ENCODE results near the gene HNRNPAB. TPM values are rescaled to one million over a fixed set of nuclear protein-coding genes. Genes with fewer than 3 reads are reported as not detected.

Gene HNRNPAB
- total RNA-seq, 1 donor from 2014 or later: 492 TPM

- H3K9me3 Mint-ChIP-seq: no peaks in the 10 kb centered on the region
- no peak overlapping the region for H3K27ac Mint-ChIP-seq
- no peak for DNase-seq
- H3K4me1 Mint-ChIP-seq: peaks cover 15% of the 10 kb centered on the region
- H3K36me3 Mint-ChIP-seq (ENCODE audit: low read depth): peaks cover 27% of the 10 kb centered on the region
- intact Hi-C loops (cut with micrococcal nuclease): no loop called here
- H3K4me3 Mint-ChIP-seq: no peak overlapping the region
- H3K27me3 Mint-ChIP-seq: peaks cover 5% of the 10 kb centered on the region
Observed at GRCh38 chr5:178202541-178202940, 1.8 kb upstream of the HNRNPAB start.

DNA sequence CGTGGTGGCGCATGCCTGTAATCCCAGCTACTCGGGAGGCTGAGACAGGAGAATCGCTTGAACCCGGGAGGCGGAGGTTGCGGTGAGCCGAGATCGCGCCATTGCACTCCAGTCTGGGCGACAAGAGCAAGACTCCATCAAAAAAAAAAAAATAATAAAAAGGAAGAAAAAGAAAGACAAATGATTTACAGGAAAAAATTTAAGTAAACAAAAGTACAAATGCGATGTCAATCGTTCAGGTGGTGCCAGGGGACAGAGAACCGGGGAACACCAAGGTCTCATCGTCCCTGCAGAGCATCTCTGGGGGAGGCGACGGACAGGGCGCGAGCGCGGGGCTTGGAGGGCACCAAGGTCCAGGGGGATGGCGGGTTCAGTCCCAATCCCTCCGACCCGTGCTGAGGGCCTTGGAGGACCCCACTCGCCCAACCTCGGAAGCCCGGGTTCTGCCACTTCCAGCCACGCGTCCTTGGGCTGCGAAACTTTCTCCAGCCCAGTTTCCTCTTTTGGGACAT is 607 bp upstream of the HNRNPAB start:
- Mint-ChIP-seq H3K4me3 (peak overlapping the region; percentile 98), H3K27ac (peak overlapping the region; percentile 99), H3K4me1 (peaks cover 20% of the 10 kb centered on the region), H3K27me3 (peaks cover 2% of the 10 kb centered on the region), H3K9me3 (no peaks in the 10 kb centered on the region), H3K36me3 (ENCODE audit: low read depth) (peaks cover 37% of the 10 kb centered on the region)
- DNase-seq: no peak
- intact Hi-C loops (cut with micrococcal nuclease): loop anchor here (1.0 to 2.0 kb wide), 3 partner anchors 29 to 72 kb away; partner anchors contain the start of genes NHP2, PHYKPL and RMND5B

DNA sequence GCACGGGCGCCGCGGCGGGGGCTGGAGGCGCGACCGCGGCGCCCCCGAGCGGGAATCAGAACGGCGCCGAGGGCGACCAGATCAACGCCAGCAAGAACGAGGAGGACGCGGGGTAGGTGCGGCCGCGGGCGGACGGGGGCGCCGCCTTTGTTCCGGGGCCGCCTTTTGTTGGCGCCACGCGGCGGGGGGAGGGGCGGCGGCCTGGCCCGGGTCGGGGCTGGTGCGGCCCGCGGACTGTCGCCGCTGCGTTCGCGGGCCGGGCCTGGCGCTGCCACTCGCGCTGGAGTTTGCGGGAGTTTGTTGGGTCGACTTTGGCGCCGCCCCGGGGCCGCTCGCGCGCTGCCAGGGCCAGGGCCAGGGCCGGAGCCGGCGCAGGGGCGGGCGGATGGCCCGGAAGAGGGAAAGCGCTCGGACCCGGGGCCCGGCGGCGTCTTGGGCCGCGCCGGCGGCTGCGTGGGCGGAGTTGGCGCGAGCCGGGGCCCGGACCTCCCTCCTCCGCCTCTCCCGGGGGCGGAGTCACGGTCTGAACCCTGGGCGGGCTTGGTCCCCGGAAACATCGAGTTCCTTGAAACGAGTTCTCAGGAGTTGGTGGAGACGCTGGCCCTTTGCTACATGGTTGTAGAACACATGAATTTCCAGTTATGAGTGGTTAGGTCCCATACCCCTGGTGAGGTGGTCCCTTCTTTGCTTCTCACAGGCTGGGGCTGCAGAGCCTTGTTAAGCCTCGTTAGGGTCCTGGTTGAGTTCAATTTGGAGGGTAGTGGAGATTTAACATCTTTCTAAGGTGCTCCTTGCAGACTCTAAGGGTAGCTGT is 809 bp downstream of the HNRNPAB start:
- H3K4me3 Mint-ChIP-seq: peak overlapping the region; percentile 90
- peaks cover 28% of the 10 kb centered on the region for H3K4me1 Mint-ChIP-seq
- peaks cover 2% of the 10 kb centered on the region for H3K27me3 Mint-ChIP-seq
- peak overlapping the region; percentile 81 for H3K27ac Mint-ChIP-seq
- H3K36me3 Mint-ChIP-seq (ENCODE audit: low read depth): peaks cover 51% of the 10 kb centered on the region
- intact Hi-C loops (cut with micrococcal nuclease): loop anchor here (1.0 to 5.0 kb wide), 4 partner anchors 28 to 1417 kb away; partner anchors contain the start of genes HNRNPH1, NHP2, PHYKPL and RMND5B
- peak; percentile 94 for DNase-seq
- no peaks in the 10 kb centered on the region for H3K9me3 Mint-ChIP-seq

GRCh38 chr5:178205749-178206047 is 1.4 kb downstream of the HNRNPAB start:
- Mint-ChIP-seq H3K4me1 (peaks cover 28% of the 10 kb centered on the region), H3K27me3 (peaks cover 2% of the 10 kb centered on the region), H3K9me3 (no peaks in the 10 kb centered on the region), H3K27ac (peak overlapping the region; percentile 81), H3K36me3 (ENCODE audit: low read depth) (peaks cover 57% of the 10 kb centered on the region), H3K4me3 (peak overlapping the region; percentile 90)
- DNase-seq: no peak
- intact Hi-C loops (cut with micrococcal nuclease): loop anchor here (2.0 to 5.0 kb wide), 2 partner anchors 27 to 1417 kb away; partner anchors contain the start of genes HNRNPH1 and PHYKPL

- Mint-ChIP-seq H3K27ac (peak overlapping the region; percentile 81), H3K4me3 (peak overlapping the region; percentile 90), H3K27me3 (peaks cover 2% of the 10 kb centered on the region), H3K9me3 (no peaks in the 10 kb centered on the region), H3K4me1 (peaks cover 28% of the 10 kb centered on the region), H3K36me3 (ENCODE audit: low read depth) (peaks cover 62% of the 10 kb centered on the region)
- peak; percentile 70 for DNase-seq
- intact Hi-C loops (cut with micrococcal nuclease): loop anchor here (5.0 kb wide), 1 partner anchor 1416 kb away; the partner anchor contains the start of gene HNRNPH1
Observed at GRCh38 chr5:178206166-178207101, 2.1 kb downstream of the HNRNPAB start.

DNA sequence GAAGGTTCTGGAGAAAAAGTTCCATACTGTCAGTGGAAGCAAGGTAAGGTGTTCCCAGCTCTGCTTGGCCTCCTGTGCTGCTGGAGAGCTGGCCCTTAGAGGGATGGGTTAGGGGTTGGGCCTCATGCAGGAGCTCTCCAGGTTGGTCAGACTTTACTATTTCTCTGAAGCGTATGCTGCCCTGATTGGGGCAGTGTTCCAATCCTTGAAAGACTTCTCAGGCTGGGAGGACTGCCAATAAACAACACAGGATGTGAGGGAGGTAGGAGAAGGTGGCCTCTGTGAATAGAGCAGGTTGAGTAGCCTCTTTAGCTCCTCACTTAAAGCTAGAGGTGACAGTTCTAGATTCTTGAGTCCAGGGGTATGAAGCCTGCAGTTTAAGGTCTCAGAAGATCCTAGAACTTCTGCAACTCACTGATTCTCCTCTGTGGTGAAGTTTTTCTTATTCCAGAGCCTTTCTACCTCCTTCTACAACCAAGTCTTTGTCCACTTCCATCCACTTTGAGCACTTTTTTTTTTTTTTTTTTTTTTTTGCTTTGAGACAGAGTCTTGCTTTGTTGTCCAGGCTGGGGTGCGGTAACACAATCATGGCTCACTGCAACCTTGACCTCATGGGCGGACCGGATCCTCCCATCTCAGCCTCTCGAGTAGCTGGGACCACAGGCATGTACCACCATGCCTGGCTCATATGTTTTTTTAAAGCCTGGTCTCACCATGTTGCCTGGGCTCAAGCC is 3.0 kb downstream of the HNRNPAB start:
- H3K27ac Mint-ChIP-seq: peak overlapping the region; percentile 81
- H3K27me3 Mint-ChIP-seq: peaks cover 2% of the 10 kb centered on the region

GRCh38 chr5:178207917-178208280 is 3.6 kb downstream of the HNRNPAB start:
- H3K4me1 Mint-ChIP-seq: peaks cover 28% of the 10 kb centered on the region
- intact Hi-C loops (cut with micrococcal nuclease): loop anchor here (5.0 kb wide), 1 partner anchor 1414 kb away; the partner anchor contains the start of gene HNRNPH1
- peaks cover 2% of the 10 kb centered on the region for H3K27me3 Mint-ChIP-seq
- peaks cover 74% of the 10 kb centered on the region for H3K36me3 Mint-ChIP-seq (ENCODE audit: low read depth)
- peak overlapping the region; percentile 65 for H3K27ac Mint-ChIP-seq
- DNase-seq: peak; percentile 57
- H3K9me3 Mint-ChIP-seq: no peaks in the 10 kb centered on the region
- peak overlapping the region; percentile 50 for H3K4me3 Mint-ChIP-seq

More for the DNA sequence above, 3.0 kb downstream of the HNRNPAB start:
- Mint-ChIP-seq H3K4me3 (peak overlapping the region; percentile 90), H3K9me3 (no peaks in the 10 kb centered on the region), H3K36me3 (ENCODE audit: low read depth) (peaks cover 71% of the 10 kb centered on the region), H3K4me1 (peaks cover 28% of the 10 kb centered on the region)
- peak; percentile 58 for DNase-seq
- intact Hi-C loops (cut with micrococcal nuclease): loop anchor here (5.0 kb wide), 1 partner anchor 1415 kb away; the partner anchor contains the start of gene HNRNPH1

GRCh38 chr5:178208540-178209227 is 4.4 kb downstream of the HNRNPAB start:
- Mint-ChIP-seq H3K4me1 (peaks cover 28% of the 10 kb centered on the region), H3K9me3 (no peaks in the 10 kb centered on the region), H3K27me3 (peaks cover 2% of the 10 kb centered on the region), H3K4me3 (no peak overlapping the region), H3K27ac (no peak overlapping the region), H3K36me3 (ENCODE audit: low read depth) (peaks cover 82% of the 10 kb centered on the region)
- no peak for DNase-seq
- intact Hi-C loops (cut with micrococcal nuclease): loop anchor here (5.0 kb wide), 1 partner anchor 1414 kb away; the partner anchor contains the start of gene HNRNPH1

DNA sequence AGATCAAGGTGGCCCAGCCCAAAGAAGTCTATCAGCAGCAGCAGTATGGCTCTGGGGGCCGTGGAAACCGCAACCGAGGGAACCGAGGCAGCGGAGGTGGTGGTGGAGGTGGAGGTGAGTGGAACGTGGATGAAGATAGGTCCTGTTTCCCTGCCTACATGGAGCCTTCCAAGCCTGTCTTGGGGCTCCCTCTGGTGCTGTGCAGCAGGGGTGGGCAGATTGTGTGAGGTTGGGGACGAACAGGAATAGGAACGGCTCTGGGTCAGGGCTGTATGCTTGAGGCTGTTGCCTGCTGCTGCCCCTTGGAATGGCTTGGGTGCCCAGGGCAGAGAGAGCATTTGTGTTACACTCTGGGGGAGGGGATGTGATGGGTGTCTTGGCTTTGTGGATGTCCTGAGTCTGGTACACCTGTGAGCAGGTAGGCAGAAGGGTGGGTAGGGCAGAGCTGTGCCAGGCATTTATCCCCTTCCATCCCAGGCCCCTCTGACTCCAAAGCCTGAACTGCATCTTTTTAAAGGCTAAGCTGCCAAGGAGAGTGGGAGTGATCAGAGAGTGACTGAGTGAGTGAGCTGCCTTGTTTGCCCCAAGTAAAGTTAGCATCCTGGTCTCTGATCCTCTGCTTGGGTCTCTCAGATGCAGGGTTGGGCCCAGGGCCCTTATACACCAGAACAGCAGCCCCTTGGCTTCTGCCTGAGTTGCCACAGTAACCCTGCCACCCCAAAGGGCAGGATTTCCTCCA is 5.2 kb downstream of the HNRNPAB start:
- peaks cover 29% of the 10 kb centered on the region for H3K4me1 Mint-ChIP-seq

GRCh38 chr5:178210073-178210535 is 5.8 kb downstream of the HNRNPAB start:
- no peak overlapping the region for H3K4me3 Mint-ChIP-seq
- no peaks in the 10 kb centered on the region for H3K9me3 Mint-ChIP-seq
- peaks cover 30% of the 10 kb centered on the region for H3K4me1 Mint-ChIP-seq
- intact Hi-C loops (cut with micrococcal nuclease): no loop called here
- H3K27me3 Mint-ChIP-seq: no peaks in the 10 kb centered on the region
- DNase-seq: peak; percentile 57
- H3K27ac Mint-ChIP-seq: no peak overlapping the region
- H3K36me3 Mint-ChIP-seq (ENCODE audit: low read depth): peaks cover 89% of the 10 kb centered on the region

More for the DNA sequence above, 5.2 kb downstream of the HNRNPAB start:
- Mint-ChIP-seq H3K4me3 (no peak overlapping the region), H3K27ac (peak overlapping the region; percentile 41), H3K36me3 (ENCODE audit: low read depth) (peaks cover 84% of the 10 kb centered on the region), H3K27me3 (no peaks in the 10 kb centered on the region), H3K9me3 (no peaks in the 10 kb centered on the region)
- intact Hi-C loops (cut with micrococcal nuclease): loop anchor here (5.0 kb wide), 1 partner anchor 1413 kb away; the partner anchor contains the start of gene HNRNPH1
- DNase-seq: peak; percentile 55

GRCh38 chr5:178210686-178211085 is 6.4 kb downstream of the HNRNPAB start:
- H3K36me3 Mint-ChIP-seq (ENCODE audit: low read depth): peaks cover 87% of the 10 kb centered on the region
- no peaks in the 10 kb centered on the region for H3K27me3 Mint-ChIP-seq
- H3K4me3 Mint-ChIP-seq: no peak overlapping the region
- H3K9me3 Mint-ChIP-seq: no peaks in the 10 kb centered on the region
- intact Hi-C loops (cut with micrococcal nuclease): no loop called here
- no peak for DNase-seq
- no peak overlapping the region for H3K27ac Mint-ChIP-seq
- H3K4me1 Mint-ChIP-seq: peaks cover 30% of the 10 kb centered on the region

All from activated CD4-positive, alpha-beta T cell treated with anti-CD3 and anti-CD28 coated beads, Interleukin-2, amount 10 ng/mL, durations not matched to agents 24 days and 14 days (primary cell).